ENCODE measurements around the gene ESYT2.

The ESYT2 gene

DNA sequence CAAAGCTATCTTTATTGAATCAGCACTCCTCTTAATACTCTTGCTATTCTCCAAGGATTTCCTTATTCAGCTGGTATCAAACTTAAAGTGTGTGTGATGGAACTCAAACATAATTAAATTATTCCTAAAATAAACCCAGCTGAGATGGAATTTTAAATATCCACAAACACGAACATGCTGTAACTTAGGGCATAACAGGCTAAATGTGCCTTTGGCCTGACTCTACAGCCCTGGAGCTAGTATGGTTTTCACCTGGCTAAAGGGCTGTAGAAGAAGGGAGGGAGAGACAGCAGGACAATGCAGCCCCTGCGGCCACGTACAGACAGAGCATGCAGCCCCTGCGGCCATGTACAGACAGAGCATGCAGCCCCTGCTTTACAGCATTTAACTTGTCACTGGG, 34.0 kb downstream of the ESYT2 start:
- DNase-seq: no peak

DNA sequence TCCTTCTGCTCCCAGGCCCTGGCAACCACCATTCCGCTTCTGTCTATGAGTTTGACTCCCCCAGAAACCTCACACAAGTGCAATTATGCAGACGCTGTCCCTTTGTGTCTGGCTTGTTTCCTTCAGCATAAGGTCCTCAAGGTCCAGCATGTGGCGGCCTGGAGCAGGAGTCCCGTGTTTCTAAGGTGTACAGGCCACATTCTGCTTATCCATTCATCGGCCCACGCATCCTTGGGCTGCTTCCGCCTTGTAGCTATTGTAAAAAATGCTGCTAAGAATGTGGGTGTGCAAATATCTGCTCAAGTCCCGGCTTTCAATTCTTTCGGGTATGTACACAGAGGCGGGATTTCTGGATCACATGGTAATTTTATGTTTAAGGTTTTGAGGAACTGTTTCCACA, 38.2 kb downstream of the ESYT2 start:
- no peak for DNase-seq

- no peak for DNase-seq
Measured at GRCh38 chr7:158789842-158790241, 39.5 kb downstream of the ESYT2 start.

- DNase-seq: no peak
Measured at GRCh38 chr7:158786898-158787297, 42.4 kb downstream of the ESYT2 start.

- DNase-seq: no peak
Measured at GRCh38 chr7:158784270-158784669, 45.0 kb downstream of the ESYT2 start.

- no peak for DNase-seq
Measured at GRCh38 chr7:158783595-158783994, 45.7 kb downstream of the ESYT2 start.

DNA sequence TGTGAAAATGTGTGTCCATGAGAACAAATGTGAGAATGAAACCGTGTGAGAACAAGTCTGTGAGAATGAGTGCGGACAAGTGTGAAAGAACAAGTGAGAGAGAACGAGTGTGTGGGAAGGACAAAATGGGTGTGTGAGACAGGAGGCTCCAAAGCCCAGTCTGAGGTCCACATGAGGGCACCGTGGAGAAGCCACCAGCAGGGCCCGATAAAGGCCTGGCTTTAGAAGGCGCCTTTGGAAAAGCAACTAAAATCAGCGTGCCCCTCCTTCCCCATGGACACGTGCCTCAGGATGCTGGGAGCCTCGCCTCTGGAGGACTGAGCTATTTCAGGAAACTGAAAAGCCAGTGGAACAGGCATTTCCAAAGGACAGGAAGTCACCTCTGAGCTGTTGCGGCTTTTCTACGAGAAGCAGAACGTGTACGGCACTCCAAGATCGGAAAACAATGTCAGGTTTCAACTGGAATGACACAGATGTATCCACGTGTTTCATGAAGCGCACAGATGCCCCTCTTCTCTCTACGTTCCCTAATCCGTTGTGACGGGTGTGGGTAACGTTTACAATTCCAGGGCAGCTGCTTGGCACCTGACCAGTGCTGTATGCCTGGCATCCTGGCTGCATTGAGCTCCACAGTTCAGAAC, 46.4 kb downstream of the ESYT2 start:
- DNase-seq: no peak

DNA sequence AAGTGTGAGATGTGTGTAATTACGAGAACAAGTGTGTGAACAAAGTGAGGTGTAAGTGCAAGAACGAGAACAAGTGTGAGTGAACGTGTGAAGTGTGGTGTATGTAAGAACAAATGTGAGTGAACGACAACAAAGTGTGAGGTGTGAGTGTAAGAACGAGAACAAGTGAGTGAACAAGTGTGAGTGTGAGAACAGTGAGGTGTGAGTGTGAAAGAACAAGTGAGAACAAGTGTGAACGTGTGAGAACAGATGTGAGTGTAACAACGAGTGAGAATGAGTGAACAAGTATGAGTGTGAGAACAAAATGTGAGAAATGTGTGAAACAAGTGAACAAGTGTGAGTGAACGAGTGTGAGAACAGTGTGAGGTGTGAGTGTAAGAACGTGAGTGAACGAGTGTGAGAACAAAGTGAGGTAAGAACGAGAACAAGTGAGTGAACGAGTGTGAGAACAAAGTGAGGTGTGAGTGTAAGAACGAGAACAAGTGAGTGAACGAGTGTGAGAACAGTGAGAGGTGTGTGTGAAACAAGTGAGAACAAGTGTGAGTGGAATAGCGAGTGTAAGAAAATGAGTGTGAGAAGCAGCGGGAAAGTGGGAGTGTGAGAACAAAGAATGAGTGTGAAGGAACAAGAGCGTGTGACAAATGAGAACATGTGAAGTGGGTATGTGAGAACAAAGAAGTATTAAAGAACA, 47.2 kb downstream of the ESYT2 start:
- DNase-seq: no peak

DNA sequence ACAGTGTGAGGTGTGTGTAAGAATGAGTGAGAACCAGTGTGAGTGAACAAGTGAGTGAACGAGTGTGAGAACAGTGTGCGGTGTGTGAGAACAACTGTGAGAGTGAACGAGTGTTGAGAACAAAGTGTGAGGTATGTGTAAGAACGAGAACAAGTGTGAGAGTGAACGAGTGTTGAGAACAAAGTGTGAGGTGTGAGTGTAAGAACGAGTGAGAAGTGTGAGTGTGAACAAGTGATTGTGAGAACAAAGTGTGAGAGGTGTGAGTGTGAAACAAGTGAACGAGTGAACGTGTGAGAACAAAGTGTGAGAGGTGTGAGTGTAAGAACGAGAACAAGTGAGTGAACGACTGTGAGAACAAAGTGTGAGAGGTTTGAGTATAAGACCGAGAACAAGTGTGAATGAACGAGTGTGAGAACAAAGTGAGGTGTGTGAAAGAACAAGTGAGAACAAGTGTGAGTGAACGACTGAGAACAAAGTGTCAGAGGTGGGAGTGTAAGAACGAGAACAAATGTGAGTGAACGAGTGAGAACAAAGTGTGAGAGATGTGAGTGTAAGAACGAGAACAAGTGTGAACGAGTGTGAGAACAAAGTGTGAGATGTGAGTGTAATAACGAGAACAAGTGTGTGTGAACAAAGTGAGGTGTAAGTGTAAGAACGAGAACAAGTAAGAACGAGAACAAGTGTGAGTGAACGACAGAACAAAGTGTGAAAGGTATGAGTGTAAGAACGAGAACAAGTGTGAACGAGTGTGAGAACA, 47.9 kb downstream of the ESYT2 start:
- DNase-seq: no peak

- no peak for DNase-seq
Measured at GRCh38 chr7:158779061-158780000, 50.0 kb downstream of the ESYT2 start.

GRCh38 chr7:158778471-158778870, 50.8 kb downstream of the ESYT2 start:
- no peak for DNase-seq

DNA sequence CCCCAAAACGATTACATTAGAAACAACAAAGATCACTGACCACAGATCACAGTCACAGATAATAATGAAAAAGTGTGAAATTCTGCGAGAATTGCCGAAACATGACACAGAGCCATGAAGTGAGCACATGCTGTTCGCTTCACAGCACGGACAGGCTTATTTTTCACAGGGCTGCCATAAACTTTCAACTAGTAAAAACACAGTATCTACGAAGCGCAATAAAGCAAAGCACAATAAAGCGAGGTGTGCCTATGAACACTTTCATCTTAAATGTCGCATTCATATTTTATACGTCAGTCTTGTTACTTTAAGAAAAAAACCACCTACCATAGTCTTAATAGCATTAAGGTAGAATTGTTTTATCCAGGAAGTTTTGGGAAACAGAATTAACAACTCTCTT, 51.5 kb downstream of the ESYT2 start:
- no peak for DNase-seq

GRCh38 chr7:158776474-158776873, 52.8 kb downstream of the ESYT2 start:
- no peak for DNase-seq

- DNase-seq: no peak
Measured at GRCh38 chr7:158774952-158775351, 54.4 kb downstream of the ESYT2 start.

DNA sequence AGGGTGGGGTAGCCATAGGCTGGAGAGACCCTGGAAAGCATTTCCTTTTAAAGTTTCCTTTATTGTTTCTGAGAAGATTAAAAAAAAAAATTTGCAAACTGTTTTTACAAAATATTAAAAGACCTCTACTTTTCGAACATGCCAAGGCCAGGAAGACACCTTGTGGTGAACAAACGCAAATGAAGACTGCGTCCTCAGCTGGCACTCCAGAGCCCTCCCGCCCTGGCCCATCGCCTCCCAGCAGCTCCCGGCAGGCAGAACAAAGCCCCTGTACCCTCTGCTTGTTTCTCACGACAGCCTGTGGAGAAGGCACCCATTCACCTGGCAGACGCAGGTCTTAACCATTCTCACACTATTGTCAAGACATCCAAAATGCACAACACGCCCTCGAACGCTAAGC, 56.4 kb downstream of the ESYT2 start:
- no peak for DNase-seq

GRCh38 chr7:158771213-158771834, 58.0 kb downstream of the ESYT2 start:
- no peak for DNase-seq

- DNase-seq: no peak
Measured at GRCh38 chr7:158767707-158768106, 61.6 kb downstream of the ESYT2 start.

DNA sequence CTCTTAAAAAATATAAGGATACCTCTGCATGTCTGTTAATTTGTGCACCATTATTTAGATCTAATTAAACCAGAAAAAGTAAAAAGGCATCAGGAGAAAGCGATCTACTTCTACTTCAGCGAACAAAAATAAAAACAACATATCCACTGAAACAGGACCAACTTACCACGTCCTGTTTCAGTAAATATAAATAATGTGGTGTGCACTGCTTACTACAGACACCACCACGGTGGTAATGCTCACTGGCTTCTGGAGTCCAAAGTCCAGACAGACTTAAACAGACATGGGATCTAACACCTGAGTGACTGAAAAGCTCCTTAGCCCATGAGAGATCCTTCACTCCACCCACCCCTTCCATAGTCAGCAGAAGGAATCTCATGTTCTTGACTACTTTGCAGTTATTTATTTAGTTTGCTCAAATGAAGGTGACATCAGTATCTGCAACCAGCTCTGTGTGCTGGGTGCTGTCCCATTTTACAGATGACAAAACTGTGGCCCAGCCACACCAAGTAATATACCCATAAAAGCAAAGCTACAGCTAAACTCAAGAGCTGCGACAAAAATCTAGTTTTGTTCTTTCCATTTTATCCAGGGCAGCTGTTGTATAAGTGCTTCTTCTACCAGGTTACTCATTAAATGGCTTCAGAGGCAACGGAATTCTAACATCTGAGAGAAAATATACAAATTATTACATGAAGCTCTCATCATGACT, 62.6 kb downstream of the ESYT2 start:
- DNase-seq: no peak

DNA sequence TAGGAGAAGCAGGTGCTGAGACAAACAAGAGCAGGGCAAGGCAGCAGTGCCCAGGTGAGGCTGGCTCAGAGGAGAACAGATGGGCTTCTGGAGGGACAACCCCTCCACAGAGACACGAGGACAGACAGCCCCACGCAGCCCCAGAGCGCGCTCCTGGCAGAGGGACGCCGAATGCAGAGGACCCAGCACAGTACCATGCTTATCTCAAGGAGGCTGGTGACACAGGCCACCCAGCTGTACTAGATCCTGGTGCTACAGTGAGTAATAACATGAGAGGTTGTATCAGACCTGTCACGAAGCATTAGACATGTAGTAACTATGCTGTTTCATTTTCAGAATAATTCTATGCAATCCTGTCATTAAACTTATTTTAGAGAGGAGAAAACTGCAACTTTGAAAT, 64.3 kb downstream of the ESYT2 start:
- DNase-seq: no peak

DNA sequence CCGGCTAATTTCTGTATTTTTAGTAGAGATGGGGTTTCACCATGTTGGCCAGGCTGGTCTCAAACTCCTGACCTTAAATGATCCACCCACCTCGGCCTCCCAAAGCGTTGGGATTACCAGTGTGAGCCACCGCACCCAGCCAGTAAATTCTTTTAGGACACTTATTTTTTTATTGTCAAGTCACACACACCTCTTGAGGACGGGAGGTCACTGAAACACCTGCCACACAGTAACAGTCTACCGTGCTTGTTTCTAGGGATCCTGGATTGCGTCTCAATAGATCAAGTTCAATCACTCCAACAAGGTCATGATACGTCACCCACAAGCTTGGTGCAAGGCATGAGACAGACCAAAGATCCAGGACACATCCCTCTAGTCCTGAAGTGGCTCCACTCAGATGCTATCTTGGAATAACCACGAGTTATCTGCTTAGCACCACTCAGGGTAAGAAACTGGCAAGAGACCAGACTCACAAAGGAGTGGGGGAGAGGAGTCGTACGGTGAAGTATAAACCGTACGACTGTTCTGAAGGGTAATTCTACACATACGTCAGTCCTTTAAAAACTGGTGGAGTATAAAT, 65.8 kb downstream of the ESYT2 start:
- DNase-seq: no peak

DNA sequence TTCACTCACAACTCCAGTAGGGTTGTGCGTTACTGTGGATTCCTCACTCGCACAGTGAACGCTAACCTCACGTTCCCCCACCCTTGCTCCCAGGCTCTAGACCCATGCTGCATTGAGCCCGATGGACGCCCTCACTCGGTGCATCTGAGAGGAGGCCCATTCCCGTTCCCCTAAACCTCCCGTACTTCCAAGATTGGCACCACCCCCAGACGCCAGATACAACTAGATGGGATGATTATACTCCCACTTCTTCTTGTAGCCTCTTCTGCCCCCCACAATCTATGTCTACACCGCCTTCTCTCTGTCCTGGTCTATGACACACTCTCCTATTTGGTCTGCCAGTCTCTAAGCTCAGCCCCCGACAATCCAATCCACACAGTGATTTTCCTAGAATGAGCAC, 67.4 kb downstream of the ESYT2 start:
- no peak for DNase-seq

DNA sequence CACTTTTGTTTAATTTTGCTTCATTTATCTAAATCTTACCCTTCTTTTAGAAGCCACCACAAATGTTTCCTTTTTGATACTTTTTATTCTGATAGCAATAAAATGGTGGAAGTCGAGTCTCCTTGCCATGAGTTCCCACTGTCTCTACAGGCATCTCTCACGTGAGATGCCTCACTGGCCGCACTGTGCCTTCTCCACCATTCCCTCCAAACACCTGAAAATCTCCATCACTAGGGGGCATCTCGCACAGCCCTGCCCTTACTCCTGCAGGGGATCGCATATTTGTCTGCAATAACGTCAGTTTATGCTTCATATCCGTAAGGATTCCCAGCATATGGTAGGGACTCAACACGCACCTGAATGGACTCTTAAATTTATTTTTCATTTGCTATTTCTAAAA, 68.4 kb downstream of the ESYT2 start:
- DNase-seq: no peak
